ENCODE data around the gene F12.

F12 gene

GRCh38 chr5:177402271-177403043, 6.9 kb downstream of the F12 start (continued):
- no peak for TF ChIP-seq GFI1B (tag by site-specific recombination; IDR thresholded peaks at IDR 0.05)
- TF ChIP-seq, protein P1, sequence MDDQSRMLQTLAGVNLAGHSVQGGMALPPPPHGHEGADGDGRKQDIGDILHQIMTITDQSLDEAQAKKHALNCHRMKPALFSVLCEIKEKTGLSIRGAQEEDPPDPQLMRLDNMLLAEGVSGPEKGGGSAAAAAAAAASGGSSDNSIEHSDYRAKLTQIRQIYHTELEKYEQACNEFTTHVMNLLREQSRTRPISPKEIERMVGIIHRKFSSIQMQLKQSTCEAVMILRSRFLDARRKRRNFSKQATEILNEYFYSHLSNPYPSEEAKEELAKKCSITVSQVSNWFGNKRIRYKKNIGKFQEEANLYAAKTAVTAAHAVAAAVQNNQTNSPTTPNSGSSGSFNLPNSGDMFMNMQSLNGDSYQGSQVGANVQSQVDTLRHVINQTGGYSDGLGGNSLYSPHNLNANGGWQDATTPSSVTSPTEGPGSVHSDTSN (CRISPR knock-in tag; IDR thresholded peaks at IDR 0.05) = 0 out of 2 replicates have a peak, but pooled peaks have one; percentile 72
- TF ChIP-seq FEZF1 (tag by site-specific recombination; IDR thresholded peaks at IDR 0.05) = no peak
- TF ChIP-seq ELK4 (IDR thresholded peaks at IDR 0.05; ENCODE audit: borderline replicate concordance, low read depth, low read length) = no peak
- TF ChIP-seq, protein P2, sequence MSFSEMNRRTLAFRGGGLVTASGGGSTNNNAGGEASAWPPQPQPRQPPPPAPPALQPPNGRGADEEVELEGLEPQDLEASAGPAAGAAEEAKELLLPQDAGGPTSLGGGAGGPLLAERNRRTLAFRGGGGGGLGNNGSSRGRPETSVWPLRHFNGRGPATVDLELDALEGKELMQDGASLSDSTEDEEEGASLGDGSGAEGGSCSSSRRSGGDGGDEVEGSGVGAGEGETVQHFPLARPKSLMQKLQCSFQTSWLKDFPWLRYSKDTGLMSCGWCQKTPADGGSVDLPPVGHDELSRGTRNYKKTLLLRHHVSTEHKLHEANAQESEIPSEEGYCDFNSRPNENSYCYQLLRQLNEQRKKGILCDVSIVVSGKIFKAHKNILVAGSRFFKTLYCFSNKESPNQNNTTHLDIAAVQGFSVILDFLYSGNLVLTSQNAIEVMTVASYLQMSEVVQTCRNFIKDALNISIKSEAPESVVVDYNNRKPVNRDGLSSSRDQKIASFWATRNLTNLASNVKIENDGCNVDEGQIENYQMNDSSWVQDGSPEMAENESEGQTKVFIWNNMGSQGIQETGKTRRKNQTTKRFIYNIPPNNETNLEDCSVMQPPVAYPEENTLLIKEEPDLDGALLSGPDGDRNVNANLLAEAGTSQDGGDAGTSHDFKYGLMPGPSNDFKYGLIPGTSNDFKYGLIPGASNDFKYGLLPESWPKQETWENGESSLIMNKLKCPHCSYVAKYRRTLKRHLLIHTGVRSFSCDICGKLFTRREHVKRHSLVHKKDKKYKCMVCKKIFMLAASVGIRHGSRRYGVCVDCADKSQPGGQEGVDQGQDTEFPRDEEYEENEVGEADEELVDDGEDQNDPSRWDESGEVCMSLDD (tag by site-specific recombination; IDR thresholded peaks at IDR 0.05) = peak; percentile 58; the same call in 1 of the 2 replicates
- TF ChIP-seq ZNF394 (tag by site-specific recombination; IDR thresholded peaks at IDR 0.05; ENCODE audit: borderline replicate concordance) = 0 out of 2 replicates have a peak, but pooled peaks have one; percentile 53
- TF ChIP-seq ZNF311 (tag by site-specific recombination; IDR thresholded peaks at IDR 0.05; ENCODE audit: borderline replicate concordance) = no peak
- TF ChIP-seq, protein P3, sequence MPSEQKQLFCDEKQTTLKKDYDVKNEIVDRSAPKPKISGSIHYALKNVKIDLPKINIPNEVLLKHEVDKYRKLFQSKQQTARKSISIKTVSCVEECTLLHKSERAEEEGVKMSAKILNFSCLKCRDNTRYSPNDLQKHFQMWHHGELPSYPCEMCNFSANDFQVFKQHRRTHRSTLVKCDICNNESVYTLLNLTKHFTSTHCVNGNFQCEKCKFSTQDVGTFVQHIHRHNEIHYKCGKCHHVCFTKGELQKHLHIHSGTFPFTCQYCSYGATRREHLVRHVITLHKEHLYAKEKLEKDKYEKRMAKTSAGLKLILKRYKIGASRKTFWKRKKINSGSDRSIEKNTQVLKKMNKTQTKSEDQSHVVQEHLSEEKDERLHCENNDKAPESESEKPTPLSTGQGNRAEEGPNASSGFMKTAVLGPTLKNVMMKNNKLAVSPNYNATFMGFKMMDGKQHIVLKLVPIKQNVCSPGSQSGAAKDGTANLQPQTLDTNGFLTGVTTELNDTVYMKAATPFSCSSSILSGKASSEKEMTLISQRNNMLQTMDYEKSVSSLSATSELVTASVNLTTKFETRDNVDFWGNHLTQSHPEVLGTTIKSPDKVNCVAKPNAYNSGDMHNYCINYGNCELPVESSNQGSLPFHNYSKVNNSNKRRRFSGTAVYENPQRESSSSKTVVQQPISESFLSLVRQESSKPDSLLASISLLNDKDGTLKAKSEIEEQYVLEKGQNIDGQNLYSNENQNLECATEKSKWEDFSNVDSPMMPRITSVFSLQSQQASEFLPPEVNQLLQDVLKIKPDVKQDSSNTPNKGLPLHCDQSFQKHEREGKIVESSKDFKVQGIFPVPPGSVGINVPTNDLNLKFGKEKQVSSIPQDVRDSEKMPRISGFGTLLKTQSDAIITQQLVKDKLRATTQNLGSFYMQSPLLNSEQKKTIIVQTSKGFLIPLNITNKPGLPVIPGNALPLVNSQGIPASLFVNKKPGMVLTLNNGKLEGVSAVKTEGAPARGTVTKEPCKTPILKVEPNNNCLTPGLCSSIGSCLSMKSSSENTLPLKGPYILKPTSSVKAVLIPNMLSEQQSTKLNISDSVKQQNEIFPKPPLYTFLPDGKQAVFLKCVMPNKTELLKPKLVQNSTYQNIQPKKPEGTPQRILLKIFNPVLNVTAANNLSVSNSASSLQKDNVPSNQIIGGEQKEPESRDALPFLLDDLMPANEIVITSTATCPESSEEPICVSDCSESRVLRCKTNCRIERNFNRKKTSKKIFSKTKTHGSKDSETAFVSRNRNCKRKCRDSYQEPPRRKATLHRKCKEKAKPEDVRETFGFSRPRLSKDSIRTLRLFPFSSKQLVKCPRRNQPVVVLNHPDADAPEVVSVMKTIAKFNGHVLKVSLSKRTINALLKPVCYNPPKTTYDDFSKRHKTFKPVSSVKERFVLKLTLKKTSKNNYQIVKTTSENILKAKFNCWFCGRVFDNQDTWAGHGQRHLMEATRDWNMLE (tag by site-specific recombination; conservative IDR thresholded peaks at IDR 0.05; ENCODE audit: low read depth) = no peak
- TF ChIP-seq ZNF558 (tag by site-specific recombination; IDR thresholded peaks at IDR 0.05) = no peak; the same call in 1 of the 2 replicates
- peak; percentile 78 for TF ChIP-seq SP2 (tag by site-specific recombination; IDR thresholded peaks at IDR 0.05)
- no peak for TF ChIP-seq ZNF266 (tag by site-specific recombination; IDR thresholded peaks at IDR 0.05; ENCODE audit: low read depth)
- TF ChIP-seq ZBTB8A (tag by site-specific recombination; IDR thresholded peaks at IDR 0.05) = peak; percentile 95
- TF ChIP-seq ZNF350 (tag by site-specific recombination; IDR thresholded peaks at IDR 0.05) = no peak
- no peak for TF ChIP-seq ZNF530 (tag by site-specific recombination; IDR thresholded peaks at IDR 0.05; ENCODE audit: low read depth)
- TF ChIP-seq, protein P4, sequence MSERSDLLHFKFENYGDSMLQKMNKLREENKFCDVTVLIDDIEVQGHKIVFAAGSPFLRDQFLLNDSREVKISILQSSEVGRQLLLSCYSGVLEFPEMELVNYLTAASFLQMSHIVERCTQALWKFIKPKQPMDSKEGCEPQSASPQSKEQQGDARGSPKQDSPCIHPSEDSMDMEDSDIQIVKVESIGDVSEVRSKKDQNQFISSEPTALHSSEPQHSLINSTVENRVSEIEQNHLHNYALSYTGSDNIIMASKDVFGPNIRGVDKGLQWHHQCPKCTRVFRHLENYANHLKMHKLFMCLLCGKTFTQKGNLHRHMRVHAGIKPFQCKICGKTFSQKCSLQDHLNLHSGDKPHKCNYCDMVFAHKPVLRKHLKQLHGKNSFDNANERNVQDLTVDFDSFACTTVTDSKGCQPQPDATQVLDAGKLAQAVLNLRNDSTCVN (tag by site-specific recombination; optimal IDR thresholded peaks at IDR 0.05) = no peak
- TF ChIP-seq ZSCAN16 (tag by site-specific recombination; IDR thresholded peaks at IDR 0.05) = peak; percentile 30; the same call in 1 of the 2 replicates
- TF ChIP-seq RBAK (tag by site-specific recombination; IDR thresholded peaks at IDR 0.05) = no peak
- TF ChIP-seq YY1 (tag by site-specific recombination; IDR thresholded peaks at IDR 0.05) = 0 out of 2 replicates have a peak, but pooled peaks have one; percentile 20
- peak; percentile 92 for TF ChIP-seq ZNF777 (tag by site-specific recombination; IDR thresholded peaks at IDR 0.05; ENCODE audit: borderline replicate concordance)
- no peak for TF ChIP-seq ZNF274 (IDR thresholded peaks at IDR 0.05; ENCODE audit: low read length)
- TF ChIP-seq ZNF274 (tag by site-specific recombination; IDR thresholded peaks at IDR 0.05; ENCODE audit: borderline replicate concordance) = no peak
- TF ChIP-seq ZNF211 (tag by site-specific recombination; IDR thresholded peaks at IDR 0.05; ENCODE audit: low read depth) = no peak
- 0 out of 2 replicates have a peak, but pooled peaks have one; percentile 1 for TF ChIP-seq ZNF580 (tag by site-specific recombination; IDR thresholded peaks at IDR 0.05)
- TF ChIP-seq ZNF423 (tag by site-specific recombination; IDR thresholded peaks at IDR 0.05) = no peak
- peak; percentile 92 for TF ChIP-seq ZNF341 (tag by site-specific recombination; IDR thresholded peaks at IDR 0.05; ENCODE audit: low read depth)
- TF ChIP-seq ZFP69B (tag by site-specific recombination; IDR thresholded peaks at IDR 0.05) = no peak

Measured in HEK293 (cell line).